Stimulated activated CD8-positive, alpha-beta memory T cell treated with anti-CD3 and anti-CD28 coated beads, Interleukin-2, amount 100 ng/mL, for 48 hours (primary cell): Measurements from ENCODE around the gene GPRIN3.
"Not testable (repeated sequence)": the region's sequence is repeated elsewhere in the genome, so short reads cannot be mapped to it uniquely, and the experiment has no call there.

Source experiments
- DNase-seq, 2 donors: peaks; one replicate each; pipeline ENCODE4 v3.0.0-alpha.2; 2020; ENCODE audit warnings: low read depth in 2 of 2

Gene GPRIN3

GRCh38 chr4:89216866-89217265 is 90.7 kb downstream of the GPRIN3 start:
- no peak for DNase-seq

- DNase-seq, result no peak
These were observed 91.2 kb downstream of the GPRIN3 start for GRCh38 chr4:89216422-89216821.

DNA sequence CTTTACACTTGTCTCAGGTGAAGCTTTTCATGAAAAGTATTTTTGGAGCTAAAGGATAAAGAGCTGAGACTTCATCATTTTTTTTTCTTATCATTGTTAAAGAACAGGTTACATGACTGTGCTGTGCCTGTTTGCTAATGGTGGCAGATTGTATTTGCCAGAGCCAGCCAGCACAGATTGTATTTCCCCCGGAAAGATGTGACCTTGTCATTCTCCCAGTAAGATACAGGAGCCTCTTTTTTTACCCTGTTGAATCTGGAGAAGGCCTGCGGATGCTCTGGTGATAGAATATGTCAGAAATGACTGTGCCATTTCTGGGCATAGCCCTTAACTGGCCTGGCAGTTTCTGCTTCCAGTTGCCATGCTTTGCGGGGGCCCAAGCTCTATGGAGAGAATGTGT is 91.9 kb downstream of the GPRIN3 start:
- DNase-seq, result no peak

GRCh38 chr4:89214308-89214707 is 93.3 kb downstream of the GPRIN3 start:
- DNase-seq, result no peak

DNA sequence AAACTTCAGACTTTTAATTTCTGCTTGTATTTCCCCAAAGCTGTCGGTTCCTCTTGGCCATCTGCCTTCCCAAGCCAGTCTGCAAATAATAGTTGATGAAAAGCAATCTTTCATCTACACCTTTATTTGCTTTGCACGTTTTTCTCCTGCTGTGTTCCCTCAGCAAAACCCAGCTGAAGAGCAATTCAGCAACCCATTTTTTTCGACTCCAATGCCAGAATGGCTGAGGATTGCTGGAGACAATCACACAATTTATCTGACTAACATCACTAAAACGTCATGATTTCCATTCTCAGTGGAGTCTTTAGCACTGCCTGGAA is 94.3 kb downstream of the GPRIN3 start:
- no peak for DNase-seq

DNA sequence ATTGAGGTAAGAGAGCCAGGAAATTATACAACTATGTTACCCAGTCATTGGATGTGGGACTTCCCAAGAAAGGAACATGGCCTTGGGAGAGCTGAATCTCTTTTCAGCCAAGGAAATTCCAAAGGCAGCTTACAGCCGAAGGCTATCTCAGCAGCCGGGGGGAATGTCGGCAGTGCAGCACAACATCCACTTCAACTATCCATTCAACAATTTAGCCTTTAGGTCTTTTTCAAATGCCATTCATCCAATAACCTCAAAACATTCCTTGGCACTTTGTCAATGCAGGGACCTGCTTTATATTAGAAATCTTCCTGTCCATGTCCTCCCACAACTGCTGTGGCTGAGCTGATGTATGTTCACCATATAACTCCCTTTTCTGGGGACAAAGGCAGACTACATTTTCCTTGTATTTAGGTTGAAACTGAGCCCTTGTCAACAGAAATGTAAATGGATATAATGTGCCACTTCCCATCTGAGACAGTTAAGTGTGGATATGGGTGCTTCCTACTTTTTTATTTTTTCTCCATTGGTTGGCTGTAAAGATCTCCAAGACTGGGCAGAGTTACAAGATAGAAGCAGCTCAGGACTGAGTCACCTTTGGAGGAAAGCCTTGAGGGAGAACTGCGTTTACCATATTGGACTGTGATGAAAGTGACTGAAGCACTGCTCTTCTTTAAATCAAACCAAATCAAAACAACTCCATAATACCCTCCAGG is 94.8 kb downstream of the GPRIN3 start:
- no peak for DNase-seq

- no peak for DNase-seq
These were observed 103.0 kb downstream of the GPRIN3 start for GRCh38 chr4:89204624-89205023.

DNA sequence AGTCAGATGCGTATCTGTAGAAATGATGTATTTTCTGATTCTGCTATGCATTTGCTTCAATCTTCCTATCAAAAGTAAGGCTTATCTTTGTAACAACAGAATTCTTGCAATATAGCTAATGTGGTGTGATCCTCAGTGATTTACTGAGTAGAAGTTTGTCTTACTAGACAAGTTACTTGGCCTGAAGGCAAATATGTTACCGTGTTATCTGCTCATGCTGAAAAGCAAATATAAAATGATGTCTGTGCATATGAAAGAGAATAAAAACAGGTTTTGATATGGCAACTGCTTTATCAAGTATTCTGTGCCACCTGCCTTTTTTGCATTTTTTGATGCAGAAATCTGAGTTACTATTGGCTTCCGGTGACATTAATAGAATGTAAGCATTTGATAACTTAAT is 103.7 kb downstream of the GPRIN3 start:
- DNase-seq, result no peak

- DNase-seq, result not testable (repeated sequence)
These were observed 108.2 kb downstream of the GPRIN3 start for GRCh38 chr4:89199394-89199793.

- no peak for DNase-seq
These were observed 109.7 kb downstream of the GPRIN3 start for GRCh38 chr4:89197920-89198319.

GRCh38 chr4:89196745-89197144 is 110.9 kb downstream of the GPRIN3 start:
- DNase-seq, result no peak

DNA sequence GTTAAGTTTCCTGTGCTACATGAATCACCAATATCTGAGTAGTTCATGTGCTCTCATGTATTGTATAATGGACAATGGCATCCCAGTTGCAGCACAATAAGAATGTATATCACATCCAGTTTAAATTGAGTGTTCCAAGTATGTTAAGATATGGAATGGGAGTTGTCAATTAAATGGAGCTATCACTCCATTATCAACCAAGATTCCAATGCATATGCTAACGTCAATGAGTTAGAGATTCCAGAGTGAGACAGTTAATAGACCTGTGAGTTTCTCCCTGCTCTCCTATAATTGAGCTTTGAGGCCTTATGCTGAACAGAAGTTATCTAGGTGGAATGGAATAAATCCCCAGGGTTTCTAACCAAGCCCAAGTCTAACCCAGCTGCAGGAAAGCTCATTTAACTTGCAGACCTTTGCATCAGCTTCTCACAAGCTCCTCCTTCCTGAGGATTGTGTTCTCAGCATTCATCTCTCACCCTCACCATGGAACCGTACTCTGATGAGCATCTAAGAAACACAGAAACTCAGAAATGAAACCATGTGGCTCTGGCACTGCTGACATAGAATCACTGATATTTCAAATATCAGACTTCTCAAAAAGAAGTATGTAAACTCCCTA is 111.4 kb downstream of the GPRIN3 start:
- no peak for DNase-seq

DNA sequence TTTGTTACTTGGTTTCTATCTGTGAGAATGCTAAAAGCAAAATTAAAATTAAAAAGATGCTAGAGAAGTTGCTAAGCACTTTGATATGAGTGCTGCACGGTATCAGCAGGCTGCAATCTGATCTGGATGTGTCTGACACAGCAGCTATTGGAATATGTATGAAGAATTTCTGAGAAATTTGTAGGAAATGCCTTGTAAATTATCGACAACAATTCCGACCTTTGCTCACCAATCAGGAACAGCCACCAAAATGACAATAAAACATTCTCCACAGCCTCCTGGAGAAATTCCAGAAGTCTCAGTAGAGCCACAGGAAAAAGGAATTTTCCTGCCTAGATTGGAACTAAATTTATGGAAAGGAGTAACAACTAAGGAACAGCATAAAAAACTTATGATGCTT is 113.8 kb downstream of the GPRIN3 start:
- no peak for DNase-seq
